Measurements from ENCODE around the gene RCOR1. TPM values are rescaled to one million over a fixed set of nuclear protein-coding genes. Genes with fewer than 3 reads are reported as not detected.

The RCOR1 gene
- total RNA-seq, 1 experiment from 2014 or later: 34.1 TPM

- H3K79me2 ChIP-seq (ENCODE audit: insufficient read depth, low read length): peaks cover 12% of the 10 kb centered on the region; the same call in 1 of the 2 replicates
- no peak overlapping the region for H4K8ac ChIP-seq (replicated peaks; ENCODE audit: insufficient read length, low read depth, low read length)
- no peak overlapping the region for H3K18ac ChIP-seq (ENCODE audit: insufficient read length, low read depth, low read length)
- H3T11ph ChIP-seq (ENCODE audit: low read length): no peak overlapping the region
- H3K9ac ChIP-seq (ENCODE audit: extremely low read depth, insufficient read length, low read length): no peak overlapping the region
- no peak overlapping the region for H3K14ac ChIP-seq (ENCODE audit: insufficient read depth, low read length)
- H4K20me1 ChIP-seq (ENCODE audit: control insufficient read depth, insufficient read depth, insufficient read length): no peaks in the 10 kb centered on the region
- Mint-ChIP-seq H3K4me3 (no peak overlapping the region), H3K36me3 (ENCODE audit: insufficient read depth in 1 of 3, low read depth in 3 of 3) (peaks cover 3 to 6% (median 4%) of the 10 kb centered on the region in 3 experiments; a peak in 5 of 7 replicates), H3K4me1 (peaks cover 29 to 33% of the 10 kb centered on the region in 2 experiments), H3K27ac (peak overlapping the region in 2 of 3 experiments; percentile 65 to 87; a peak in 2 of 7 replicates), H3K9me3 (peaks cover 0 to 4% of the 10 kb centered on the region in 2 experiments; a peak in 3 of 5 replicates), H3K27me3 (ENCODE audit: low read depth) (no peaks in the 10 kb centered on the region)
- no peak overlapping the region for H2BK12ac ChIP-seq (ENCODE audit: insufficient read length, low read depth, low read length)
- no CpG with 5 or more reads among the region's 4 CpGs for WGBS (ENCODE audit: extremely low coverage, insufficient read length, low lambda C conversion rate)
- H3K9me3 ChIP-seq (ENCODE audit: control insufficient read depth, low read depth, low read length): no peaks in the 10 kb centered on the region
- H2BK5ac ChIP-seq (ENCODE audit: insufficient read length, low read length): no peak overlapping the region
- peaks cover 3% of the 10 kb centered on the region; the same call in 1 of the 2 replicates for H3K4me1 ChIP-seq (ENCODE audit: insufficient read depth, low read length)
- H3K27ac ChIP-seq (ENCODE audit: insufficient read length, low read depth, low read length): no peak overlapping the region
- no peak overlapping the region for H3K56ac ChIP-seq (ENCODE audit: insufficient read length, low read depth, low read length)
- H3K4ac ChIP-seq (ENCODE audit: low read depth, low read length): no peak overlapping the region
- H3K4me2 ChIP-seq (ENCODE audit: insufficient read depth, insufficient read length, low read length): no peak overlapping the region
- H3K23me2 ChIP-seq (ENCODE audit: insufficient read length, low read depth, low read length, poor library complexity, severe bottlenecking): no peaks in the 10 kb centered on the region
- no peak overlapping the region for H2AFZ ChIP-seq (ENCODE audit: low read length)
- no peak overlapping the region for H4K91ac ChIP-seq (ENCODE audit: insufficient read length, low read depth, low read length)
- H3K23ac ChIP-seq (ENCODE audit: insufficient read length, low read depth, low read length): no peak overlapping the region
- no peak for DNase-seq
- no peak overlapping the region for H2AK5ac ChIP-seq (ENCODE audit: insufficient read length, low read length)
- no peak overlapping the region for H2BK15ac ChIP-seq (ENCODE audit: low read depth, low read length)
- H4K5ac ChIP-seq (ENCODE audit: insufficient read length, low read depth, low read length): no peak overlapping the region
- no peaks in the 10 kb centered on the region for H3K27me3 ChIP-seq (ENCODE audit: insufficient read depth, low read length)
- H2BK20ac ChIP-seq (ENCODE audit: low read depth, low read length, poor library complexity, severe bottlenecking): no peak overlapping the region
- no peak overlapping the region for H2BK120ac ChIP-seq (ENCODE audit: low read depth, low read length, poor library complexity, severe bottlenecking)
- H3K79me1 ChIP-seq (ENCODE audit: insufficient read depth, low read depth, low read length, poor library complexity, severe bottlenecking): peaks cover 8% of the 10 kb centered on the region
- TF ChIP-seq, protein P1, sequence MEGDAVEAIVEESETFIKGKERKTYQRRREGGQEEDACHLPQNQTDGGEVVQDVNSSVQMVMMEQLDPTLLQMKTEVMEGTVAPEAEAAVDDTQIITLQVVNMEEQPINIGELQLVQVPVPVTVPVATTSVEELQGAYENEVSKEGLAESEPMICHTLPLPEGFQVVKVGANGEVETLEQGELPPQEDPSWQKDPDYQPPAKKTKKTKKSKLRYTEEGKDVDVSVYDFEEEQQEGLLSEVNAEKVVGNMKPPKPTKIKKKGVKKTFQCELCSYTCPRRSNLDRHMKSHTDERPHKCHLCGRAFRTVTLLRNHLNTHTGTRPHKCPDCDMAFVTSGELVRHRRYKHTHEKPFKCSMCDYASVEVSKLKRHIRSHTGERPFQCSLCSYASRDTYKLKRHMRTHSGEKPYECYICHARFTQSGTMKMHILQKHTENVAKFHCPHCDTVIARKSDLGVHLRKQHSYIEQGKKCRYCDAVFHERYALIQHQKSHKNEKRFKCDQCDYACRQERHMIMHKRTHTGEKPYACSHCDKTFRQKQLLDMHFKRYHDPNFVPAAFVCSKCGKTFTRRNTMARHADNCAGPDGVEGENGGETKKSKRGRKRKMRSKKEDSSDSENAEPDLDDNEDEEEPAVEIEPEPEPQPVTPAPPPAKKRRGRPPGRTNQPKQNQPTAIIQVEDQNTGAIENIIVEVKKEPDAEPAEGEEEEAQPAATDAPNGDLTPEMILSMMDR (conservative IDR thresholded peaks at IDR 0.05): no peak
These were observed 61.8 kb downstream of the RCOR1 start for GRCh38 chr14:102654298-102654697.
